Activated CD8-positive, alpha-beta memory T cell treated with anti-CD3 and anti-CD28 coated beads, Interleukin-2, amount 50 U/mL, for 1 hour (primary cell): ENCODE measurements around the gene NHS.

Experiments used
- DNase-seq: peaks from one replicate; pipeline ENCODE4 v3.0.0-alpha.2; 2020; ENCODE audit errors: extremely low read depth

The NHS gene

GRCh38 chrX:17374619-17375366 is at the start of gene NHS:
NHS (plus strand) TSS chrX:17375200; CDS start chrX:17375758, 558 bp downstream.
- DNase-seq = no peak

- no peak for DNase-seq
These were observed 46.2 kb upstream of the NHS start for GRCh38 chrX:17328837-17329236.

- DNase-seq = no peak
These were observed 38.6 kb upstream of the NHS start for GRCh38 chrX:17336377-17336776.

- no peak for DNase-seq
These were observed 19.0 kb upstream of the NHS start for GRCh38 chrX:17355976-17356375.

GRCh38 chrX:17359500-17359899 is 15.5 kb upstream of the NHS start:
- DNase-seq = no peak

- no peak for DNase-seq
These were observed 13.4 kb upstream of the NHS start for GRCh38 chrX:17361620-17362019.

GRCh38 chrX:17368002-17368401 is 7.0 kb upstream of the NHS start:
- no peak for DNase-seq

- no peak for DNase-seq
These were observed 5.7 kb upstream of the NHS start for GRCh38 chrX:17369309-17369708.

GRCh38 chrX:17370191-17370590 is 4.8 kb upstream of the NHS start:
- no peak for DNase-seq

GRCh38 chrX:17372052-17372451 is 2.9 kb upstream of the NHS start:
- DNase-seq = no peak

- no peak for DNase-seq
These were observed 1.7 kb upstream of the NHS start for GRCh38 chrX:17373337-17373736.

- no peak for DNase-seq
These were observed 302 bp downstream of the NHS start for GRCh38 chrX:17375367-17375636.

GRCh38 chrX:17375637-17376430 is 834 bp downstream of the NHS start:
- no peak for DNase-seq

GRCh38 chrX:17376431-17377077 is 1.6 kb downstream of the NHS start:
- no peak for DNase-seq

- no peak for DNase-seq
These were observed 2.2 kb downstream of the NHS start for GRCh38 chrX:17377091-17377717.

GRCh38 chrX:17377795-17378194 is 2.8 kb downstream of the NHS start:
- no peak for DNase-seq

GRCh38 chrX:17380221-17380620 is 5.2 kb downstream of the NHS start:
- no peak for DNase-seq

GRCh38 chrX:17390419-17390850 is 15.4 kb downstream of the NHS start:
- DNase-seq = no peak

- no peak for DNase-seq
These were observed 20.2 kb downstream of the NHS start for GRCh38 chrX:17395154-17395553.

- no peak for DNase-seq
These were observed 22.1 kb downstream of the NHS start for GRCh38 chrX:17397074-17397473.

- no peak for DNase-seq
These were observed 28.2 kb downstream of the NHS start for GRCh38 chrX:17403189-17403691.

- DNase-seq = no peak
These were observed 29.0 kb downstream of the NHS start for GRCh38 chrX:17403972-17404371.
